ENCODE measurements around the gene IL1RAP.

Gene IL1RAP

GRCh38 chr3:190534986-190535385 lies 21.1 kb downstream of the IL1RAP start:
- no peak for TF ChIP-seq CTCF (IDR thresholded peaks at IDR 0.05; ENCODE audit: low read depth, low read length, missing control alignments)
- in situ Hi-C loops (cut with HindIII; ENCODE audit: low sequenced_read_pairs): no loop called here
- DNase-seq (ENCODE audit: low read depth): no peak
- H3K4me3 ChIP-seq (ENCODE audit: low read depth, low read length): no peak overlapping the region

GRCh38 chr3:190537146-190537545 lies 23.3 kb downstream of the IL1RAP start:
- no peak for DNase-seq (ENCODE audit: low read depth)
- H3K4me3 ChIP-seq (ENCODE audit: low read depth, low read length): no peak overlapping the region
- in situ Hi-C loops (cut with HindIII; ENCODE audit: low sequenced_read_pairs): no loop called here
- no peak for TF ChIP-seq CTCF (IDR thresholded peaks at IDR 0.05; ENCODE audit: low read depth, low read length, missing control alignments)

GRCh38 chr3:190538288-190538687 lies 24.4 kb downstream of the IL1RAP start:
- no peak for TF ChIP-seq CTCF (IDR thresholded peaks at IDR 0.05; ENCODE audit: low read depth, low read length, missing control alignments)
- in situ Hi-C loops (cut with HindIII; ENCODE audit: low sequenced_read_pairs): no loop called here
- no peak overlapping the region for H3K4me3 ChIP-seq (ENCODE audit: low read depth, low read length)
- no peak for DNase-seq (ENCODE audit: low read depth)

GRCh38 chr3:190539526-190539925 lies 25.6 kb downstream of the IL1RAP start:
- in situ Hi-C loops (cut with HindIII; ENCODE audit: low sequenced_read_pairs): no loop called here

GRCh38 chr3:190541008-190541407 lies 27.1 kb downstream of the IL1RAP start:
- in situ Hi-C loops (cut with HindIII; ENCODE audit: low sequenced_read_pairs): no loop called here
- TF ChIP-seq CTCF (IDR thresholded peaks at IDR 0.05; ENCODE audit: low read depth, low read length, missing control alignments): no peak

More at GRCh38 chr3:190539526-190539925, 25.6 kb downstream of the IL1RAP start:
- no peak for TF ChIP-seq CTCF (IDR thresholded peaks at IDR 0.05; ENCODE audit: low read depth, low read length, missing control alignments)
- H3K4me3 ChIP-seq (ENCODE audit: low read depth, low read length): no peak overlapping the region
- DNase-seq (ENCODE audit: low read depth): no peak

GRCh38 chr3:190541560-190541959 lies 27.7 kb downstream of the IL1RAP start:
- in situ Hi-C loops (cut with HindIII; ENCODE audit: low sequenced_read_pairs): no loop called here
- no peak overlapping the region for H3K4me3 ChIP-seq (ENCODE audit: low read depth, low read length)
- DNase-seq (ENCODE audit: low read depth): no peak
- no peak for TF ChIP-seq CTCF (IDR thresholded peaks at IDR 0.05; ENCODE audit: low read depth, low read length, missing control alignments)

More at GRCh38 chr3:190541008-190541407, 27.1 kb downstream of the IL1RAP start:
- no peak overlapping the region for H3K4me3 ChIP-seq (ENCODE audit: low read depth, low read length)
- no peak for DNase-seq (ENCODE audit: low read depth)

GRCh38 chr3:190542846-190543245 lies 29.0 kb downstream of the IL1RAP start:
- DNase-seq (ENCODE audit: low read depth): no peak
- no peak overlapping the region for H3K4me3 ChIP-seq (ENCODE audit: low read depth, low read length)
- no peak for TF ChIP-seq CTCF (IDR thresholded peaks at IDR 0.05; ENCODE audit: low read depth, low read length, missing control alignments)
- in situ Hi-C loops (cut with HindIII; ENCODE audit: low sequenced_read_pairs): no loop called here

Data from astrocyte of the cerebellum (primary cell).